OCI-LY7 (cell line): ENCODE measurements around the gene STIM1. TPM values are rescaled to one million over a fixed set of nuclear protein-coding genes. Genes with fewer than 3 reads are reported as not detected.
"Not testable (repeated sequence)": the region's sequence is repeated elsewhere in the genome, so short reads cannot be mapped to it uniquely, and the experiment has no call there.

Experiments used
- BruUV-seq: library from RNA; stranded (reverse); fragments of 400-500 nt; replicated peaks from 2 replicates; lab custom pipeline; 2021; lab: Mats Ljungman, UMichigan
- CTCF ChIA-PET: fragments of 300-600 bp; sonication (Branson Sonifier 250); formaldehyde crosslinking; loops from one replicate; lab custom pipeline; 2022; ENCODE audit warnings: antibody characterized with exemption; ENCODE audit not compliant: unreplicated experiment; lab: Charles Lee
- POLR2A ChIA-PET: fragments of 300-600 bp; sonication (Branson Sonifier 250); formaldehyde crosslinking; loops from one replicate; lab custom pipeline; 2022; ENCODE audit warnings: antibody characterized with exemption; lab: Charles Lee
- DNase-seq: peaks from one replicate; pipeline ENCODE4 v3.0.0-alpha.2; 2015; ENCODE audit warnings: low spot score
- H2AFZ ChIP-seq: fragments of 200-600 bp; sonication (generic), shearing (Covaris generic); 2 replicates; pipeline ENCODE4 v1.6.1; 2014; ENCODE audit warnings: mild to moderate bottlenecking, antibody characterized with exemption, low read length, moderate library complexity
- H3K27ac ChIP-seq: fragments of 200-600 bp; sonication (generic); 2 replicates; pipeline ENCODE4 v1.5.1; 2014; ENCODE audit warnings: mixed run types, low read depth, mild to moderate bottlenecking, moderate library complexity, low read length, inconsistent platforms; ENCODE audit not compliant: poor library complexity, severe bottlenecking
- H3K36me3 ChIP-seq: fragments of 200-600 bp; sonication (generic); 2 replicates; pipeline ENCODE4 v1.6.1; 2014; ENCODE audit warnings: mild to moderate bottlenecking, antibody characterized with exemption, low read length, moderate library complexity, mixed read lengths; ENCODE audit not compliant: insufficient read depth
- H3K4me1 ChIP-seq: fragments of 200-600 bp; sonication (generic); 2 replicates; pipeline ENCODE4 v1.5.1; 2014; ENCODE audit warnings: mild to moderate bottlenecking, low read length; ENCODE audit not compliant: insufficient read depth, poor library complexity, severe bottlenecking
- H3K4me2 ChIP-seq: fragments of 200-600 bp; sonication (generic); 2 replicates; pipeline ENCODE4 v1.6.1; 2014; ENCODE audit warnings: mild to moderate bottlenecking, low read length
- H3K4me3 ChIP-seq: fragments of 200-600 bp; sonication (generic); 2 replicates; pipeline ENCODE4 v1.5.1; 2014; ENCODE audit warnings: mild to moderate bottlenecking, low read depth, low read length; ENCODE audit not compliant: poor library complexity, severe bottlenecking
- H3K79me2 ChIP-seq: fragments of 200-600 bp; sonication (generic); 2 replicates; pipeline ENCODE4 v1.6.1; 2016; ENCODE audit warnings: low read depth, mild to moderate bottlenecking, low read length, moderate library complexity, mixed read lengths; ENCODE audit not compliant: insufficient read depth
- H3K9me2 ChIP-seq: fragments of 200-600 bp; sonication (generic); 2 replicates; pipeline ENCODE4 v1.6.1; 2016; ENCODE audit warnings: mild to moderate bottlenecking, low read length, mixed read lengths; ENCODE audit not compliant: insufficient read depth
- H3K9me3 ChIP-seq: fragments of 200-600 bp; sonication (generic); 2 replicates; pipeline ENCODE4 v1.6.1; 2014; ENCODE audit warnings: mild to moderate bottlenecking, mixed run types, low read length, mixed read lengths
- H4K20me1 ChIP-seq: fragments of 200-600 bp; sonication (generic); 2 replicates; pipeline ENCODE4 v1.6.1; 2014; ENCODE audit warnings: mild to moderate bottlenecking, antibody characterized with exemption, low read length, moderate library complexity, mixed read lengths; ENCODE audit not compliant: insufficient read depth
- CTCF ChIP-seq: fragments of 200-600 bp; sonication (generic); conservative IDR thresholded peaks from 2 replicates; pipeline ENCODE4 v1.5.1; 2014; ENCODE audit warnings: mild to moderate bottlenecking, antibody characterized with exemption, low read length, moderate library complexity, mixed read lengths
- EZH2phosphoT487 ChIP-seq: fragments of 200-600 bp; sonication (generic); IDR thresholded peaks from 2 replicates; pipeline ENCODE4 v1.6.1; 2018; ENCODE audit warnings: low read depth, borderline replicate concordance, mild to moderate bottlenecking, mixed run types, antibody characterized with exemption, low read length, moderate library complexity, mixed read lengths
- intact Hi-C: fragments of 100-400 bp; cut with micrococcal nuclease; formaldehyde crosslinking; loops from one replicate; pipeline ENCODE4 v1.10.0; 2022; ENCODE audit not compliant: unreplicated experiment
- total RNA-seq, 2 experiments: library from RNA; depleted of rRNA in 1 of 2; stranded (reverse); fragments of >200 nt in 1 of 2; shearing (Covaris generic) in 1 of 2; gene quantifications; 2 replicates each; pipeline ENCODE4 v1.2.3, GENCODE V29; 2014 to 2022

The STIM1 gene
- total RNA-seq, 2 experiments from 2014 or later, result 21.0 to 49.1 TPM

- intact Hi-C loops, result no loop called here
- no peaks in the 10 kb centered on the region; the same call in 1 of the 2 replicates for H3K36me3 ChIP-seq
- H4K20me1 ChIP-seq, result no peaks in the 10 kb centered on the region
- H3K4me3 ChIP-seq, result no peak overlapping the region
- H3K9me2 ChIP-seq, result no peaks in the 10 kb centered on the region
- CTCF ChIA-PET, result interaction anchor here (1.2 to 1.9 kb wide), 3 partner anchors 11 to 235 kb away, joined by 3 to 4 read pairs (median 4); no protein-coding TSS in a partner anchor
- POLR2A ChIA-PET, result interaction anchor here (0.9 to 2.6 kb wide), 8 partner anchors 11 to 88 kb away, joined by 3 to 15 read pairs (median 8); partner anchors contain the start of gene RHOG
- peaks cover 77% of the 10 kb centered on the region for H3K4me1 ChIP-seq
- BruUV-seq, result no TSS peak
- no peaks in the 10 kb centered on the region for H3K9me3 ChIP-seq
- TF ChIP-seq EZH2phosphoT487, result no peak
- no peak for TF ChIP-seq CTCF
- peaks cover 91% of the 10 kb centered on the region for H3K79me2 ChIP-seq
- no peak overlapping the region for H2AFZ ChIP-seq
- DNase-seq, result no peak
- peak overlapping the region; percentile 96 for H3K4me2 ChIP-seq
- peak overlapping the region; percentile 62 for H3K27ac ChIP-seq
Observed at GRCh38 chr11:3860375-3860774, 4.9 kb downstream of the STIM1 start.

GRCh38 chr11:3860898-3861393 is 5.5 kb downstream of the STIM1 start:
- intact Hi-C loops, DNase-seq, H3K9me2 ChIP-seq, H2AFZ ChIP-seq, H4K20me1 ChIP-seq, H3K9me3 ChIP-seq, BruUV-seq, H3K36me3 ChIP-seq, H3K4me3 ChIP-seq: not testable (repeated sequence)
- ChIA-PET POLR2A (interaction anchor here (1.3 to 1.9 kb wide), 2 partner anchors 17 to 42 kb away, joined by 5 to 8 read pairs; no protein-coding TSS in a partner anchor), CTCF (interaction anchor here (1.9 kb wide), 1 partner anchor 10 kb away, joined by 4 read pairs; no protein-coding TSS in a partner anchor)
- peak overlapping the region; percentile 62 for H3K27ac ChIP-seq
- H3K79me2 ChIP-seq, result peaks cover 92% of the 10 kb centered on the region
- H3K4me2 ChIP-seq, result peak overlapping the region; percentile 96
- H3K4me1 ChIP-seq, result peaks cover 83% of the 10 kb centered on the region

DNA sequence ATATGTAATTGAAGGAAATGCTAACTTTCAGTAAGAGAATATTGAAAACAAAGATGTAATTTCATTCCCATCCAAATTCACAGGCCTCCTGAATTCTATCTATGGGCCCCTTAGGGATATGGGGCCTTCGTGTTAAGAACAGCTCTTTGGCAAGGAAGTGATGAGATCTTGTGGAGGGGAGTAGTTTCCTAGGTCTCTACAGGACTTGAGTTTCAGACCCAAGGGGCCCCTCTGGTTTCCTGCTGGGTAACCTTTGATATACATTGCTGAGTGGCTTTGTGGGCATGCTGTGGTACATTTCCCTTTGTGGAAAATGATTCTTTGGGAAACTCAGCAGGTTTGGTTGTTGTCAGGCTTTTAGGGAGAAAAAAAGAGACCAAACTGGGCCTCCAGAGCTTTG is 6.2 kb downstream of the STIM1 start:
- no TSS peak for BruUV-seq
- H3K4me2 ChIP-seq, result peak overlapping the region; percentile 53
- H3K27ac ChIP-seq, result peak overlapping the region; percentile 6
- peaks cover 92% of the 10 kb centered on the region for H3K79me2 ChIP-seq
- ChIA-PET POLR2A (interaction anchor here (0.6 kb wide), 1 partner anchor 94 kb away, joined by 3 read pairs; no protein-coding TSS in a partner anchor), CTCF (no interaction called here)
- H3K4me1 ChIP-seq, result peaks cover 88% of the 10 kb centered on the region
- H3K9me2 ChIP-seq, result no peaks in the 10 kb centered on the region
- H3K4me3 ChIP-seq, result no peak overlapping the region
- no peak for DNase-seq
- no peak overlapping the region for H2AFZ ChIP-seq
- TF ChIP-seq EZH2phosphoT487 (no peak), CTCF (no peak)
- no peaks in the 10 kb centered on the region for H4K20me1 ChIP-seq
- H3K9me3 ChIP-seq, result no peaks in the 10 kb centered on the region
- H3K36me3 ChIP-seq, result no peaks in the 10 kb centered on the region; the same call in 1 of the 2 replicates
- intact Hi-C loops, result no loop called here
